ENCODE measurements around the gene PATE4.

DNA sequence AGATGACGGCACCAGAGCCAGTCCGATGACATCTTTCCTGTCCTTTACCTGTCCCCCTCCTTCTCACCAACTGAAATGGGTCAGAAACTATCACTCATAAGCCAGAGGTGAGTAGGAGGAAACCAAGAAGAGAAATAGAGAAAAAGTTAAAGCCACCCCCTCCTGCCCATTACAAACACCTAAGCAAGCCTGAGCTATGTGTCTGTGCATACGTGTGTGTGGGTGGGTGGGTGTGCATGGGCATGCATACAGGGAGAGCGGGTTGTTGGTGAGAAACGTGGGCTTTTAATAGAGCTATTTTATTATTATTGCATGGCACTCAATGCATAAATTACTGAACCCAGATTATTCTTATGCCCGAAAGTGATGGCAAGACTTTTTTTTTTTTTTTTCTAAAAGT lies 2.6 kb downstream of the PATE4 start:
- TF ChIP-seq, protein P1, sequence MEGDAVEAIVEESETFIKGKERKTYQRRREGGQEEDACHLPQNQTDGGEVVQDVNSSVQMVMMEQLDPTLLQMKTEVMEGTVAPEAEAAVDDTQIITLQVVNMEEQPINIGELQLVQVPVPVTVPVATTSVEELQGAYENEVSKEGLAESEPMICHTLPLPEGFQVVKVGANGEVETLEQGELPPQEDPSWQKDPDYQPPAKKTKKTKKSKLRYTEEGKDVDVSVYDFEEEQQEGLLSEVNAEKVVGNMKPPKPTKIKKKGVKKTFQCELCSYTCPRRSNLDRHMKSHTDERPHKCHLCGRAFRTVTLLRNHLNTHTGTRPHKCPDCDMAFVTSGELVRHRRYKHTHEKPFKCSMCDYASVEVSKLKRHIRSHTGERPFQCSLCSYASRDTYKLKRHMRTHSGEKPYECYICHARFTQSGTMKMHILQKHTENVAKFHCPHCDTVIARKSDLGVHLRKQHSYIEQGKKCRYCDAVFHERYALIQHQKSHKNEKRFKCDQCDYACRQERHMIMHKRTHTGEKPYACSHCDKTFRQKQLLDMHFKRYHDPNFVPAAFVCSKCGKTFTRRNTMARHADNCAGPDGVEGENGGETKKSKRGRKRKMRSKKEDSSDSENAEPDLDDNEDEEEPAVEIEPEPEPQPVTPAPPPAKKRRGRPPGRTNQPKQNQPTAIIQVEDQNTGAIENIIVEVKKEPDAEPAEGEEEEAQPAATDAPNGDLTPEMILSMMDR (IDR thresholded peaks at IDR 0.05) = no peak
- TF ChIP-seq POLR2A (IDR thresholded peaks at IDR 0.05) = no peak

Data from esophagus squamous epithelium (tissue), 4 donors.